Measurements from ENCODE around the gene OR2L8. TPM values are rescaled to one million over a fixed set of nuclear protein-coding genes. Genes with fewer than 3 reads are reported as not detected.

The OR2L8 gene
- total RNA-seq, 1 experiment from 2014 or later = not detected

DNA sequence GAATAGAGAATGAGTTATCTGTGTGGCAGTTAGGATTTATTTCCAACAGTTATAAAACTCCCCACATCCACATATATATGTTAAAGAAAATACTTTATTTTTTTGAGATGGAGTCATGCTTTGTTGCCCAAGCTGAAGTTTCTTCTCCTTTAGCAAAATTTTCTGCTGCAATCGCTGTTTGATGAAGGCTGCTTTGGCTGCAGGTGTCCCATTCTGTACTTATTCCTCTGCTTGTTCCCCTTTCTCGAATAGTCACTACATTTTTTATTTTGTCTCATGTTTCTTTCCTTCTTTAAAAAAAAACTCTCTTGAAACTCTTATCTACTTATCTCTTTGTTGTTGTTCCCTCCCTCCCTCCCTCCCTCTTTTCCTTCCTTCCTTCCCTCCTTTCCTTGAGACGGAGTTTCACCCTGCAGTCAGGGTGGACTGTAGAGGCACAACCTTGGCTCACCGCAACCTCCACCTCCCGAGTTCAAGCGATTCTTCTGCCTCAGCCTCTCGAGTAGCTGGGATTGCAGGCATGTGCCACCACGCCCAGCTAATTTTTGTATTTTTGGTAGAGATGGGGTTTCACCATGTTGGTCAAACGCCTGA lies 42.7 kb upstream of the OR2L8 start:
- intact Hi-C loops (cut with micrococcal nuclease) = no loop called here
- H3K27ac ChIP-seq (ENCODE audit: low read length) = peak overlapping the region; percentile 68
- H4K20me1 ChIP-seq (ENCODE audit: low read length) = no peaks in the 10 kb centered on the region
- no peaks in the 10 kb centered on the region for H3K9me2 ChIP-seq (replicated peaks; ENCODE audit: low read length)
- H3K9me3 ChIP-seq (ENCODE audit: low read length) = no peaks in the 10 kb centered on the region
- H3K27me3 ChIP-seq (ENCODE audit: low read length) = no peaks in the 10 kb centered on the region
- H3K9ac ChIP-seq (ENCODE audit: low read length) = no peak overlapping the region
- no peak for ATAC-seq
- BruUV-seq (replicated peaks) = no TSS peak
- ChIA-PET CTCF (interaction anchor here (0.9 to 1.2 kb wide), 3 partner anchors 9 to 48 kb away, joined by 5 to 14 read pairs (median 5); partner anchors contain the start of gene TRIM58), POLR2A (ENCODE audit: unreplicated experiment) (interaction anchor here (0.6 kb wide), 1 partner anchor 88 kb away, joined by 3 read pairs; no protein-coding TSS in a partner anchor)
- H2AFZ ChIP-seq (ENCODE audit: low read length) = peak overlapping the region; percentile 44
- no peaks in the 10 kb centered on the region for H3K36me3 ChIP-seq (ENCODE audit: low read depth, low read length)
- H3K4me3 ChIP-seq (ENCODE audit: low read length) = peak overlapping the region; percentile 55
- H3K79me2 ChIP-seq (ENCODE audit: low read length) = no peaks in the 10 kb centered on the region
- DNase-seq = no peak
- peaks cover 20% of the 10 kb centered on the region for H3K4me1 ChIP-seq (ENCODE audit: insufficient read depth, low read length)
- no peaks in the 10 kb centered on the region for H3F3A ChIP-seq (ENCODE audit: low read length, unreplicated experiment)
- H3K4me2 ChIP-seq (ENCODE audit: low read length) = peak overlapping the region; percentile 80
- TF ChIP-seq EZH2phosphoT487 (IDR thresholded peaks at IDR 0.05; ENCODE audit: borderline replicate concordance, low read length) (no peak), EZH2 (IDR thresholded peaks at IDR 0.05; ENCODE audit: low read length, unreplicated experiment) (no peak)
- TF ChIP-seq, protein P1, sequence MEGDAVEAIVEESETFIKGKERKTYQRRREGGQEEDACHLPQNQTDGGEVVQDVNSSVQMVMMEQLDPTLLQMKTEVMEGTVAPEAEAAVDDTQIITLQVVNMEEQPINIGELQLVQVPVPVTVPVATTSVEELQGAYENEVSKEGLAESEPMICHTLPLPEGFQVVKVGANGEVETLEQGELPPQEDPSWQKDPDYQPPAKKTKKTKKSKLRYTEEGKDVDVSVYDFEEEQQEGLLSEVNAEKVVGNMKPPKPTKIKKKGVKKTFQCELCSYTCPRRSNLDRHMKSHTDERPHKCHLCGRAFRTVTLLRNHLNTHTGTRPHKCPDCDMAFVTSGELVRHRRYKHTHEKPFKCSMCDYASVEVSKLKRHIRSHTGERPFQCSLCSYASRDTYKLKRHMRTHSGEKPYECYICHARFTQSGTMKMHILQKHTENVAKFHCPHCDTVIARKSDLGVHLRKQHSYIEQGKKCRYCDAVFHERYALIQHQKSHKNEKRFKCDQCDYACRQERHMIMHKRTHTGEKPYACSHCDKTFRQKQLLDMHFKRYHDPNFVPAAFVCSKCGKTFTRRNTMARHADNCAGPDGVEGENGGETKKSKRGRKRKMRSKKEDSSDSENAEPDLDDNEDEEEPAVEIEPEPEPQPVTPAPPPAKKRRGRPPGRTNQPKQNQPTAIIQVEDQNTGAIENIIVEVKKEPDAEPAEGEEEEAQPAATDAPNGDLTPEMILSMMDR (conservative IDR thresholded peaks at IDR 0.05; ENCODE audit: low read depth, low read length) = no peak

DNA sequence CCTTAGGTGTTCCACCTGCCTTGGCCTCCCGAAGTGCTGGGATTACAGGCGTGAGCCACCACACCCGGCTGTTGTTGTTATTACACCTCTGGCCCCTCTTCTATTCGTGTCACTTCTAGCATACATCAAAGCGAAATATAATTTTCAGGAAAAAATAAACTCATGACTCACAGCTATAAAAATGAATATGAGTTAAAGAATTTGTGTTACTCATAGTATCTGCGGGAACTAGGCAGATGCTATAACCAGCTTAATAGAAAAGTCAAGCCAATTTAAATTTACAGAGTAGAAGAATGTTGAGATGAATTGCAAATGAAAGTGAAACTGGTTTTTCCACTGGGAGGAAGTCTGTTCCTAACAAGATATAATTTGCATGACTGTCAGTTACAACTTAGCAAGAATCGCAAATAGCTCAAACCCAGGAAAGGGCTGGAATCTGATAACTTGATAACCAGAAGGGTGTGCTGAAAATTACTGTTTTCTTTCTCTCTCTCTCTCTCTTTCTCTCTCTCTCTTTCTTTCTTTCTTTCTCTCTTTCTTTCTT lies 42.1 kb upstream of the OR2L8 start:
- Histone ChIP-seq H3K36me3 (ENCODE audit: low read depth, low read length) (no peaks in the 10 kb centered on the region), H3F3A (ENCODE audit: low read length, unreplicated experiment) (no peaks in the 10 kb centered on the region), H3K4me1 (ENCODE audit: insufficient read depth, low read length) (peaks cover 20% of the 10 kb centered on the region), H4K20me1 (ENCODE audit: low read length) (no peaks in the 10 kb centered on the region), H3K9me3 (ENCODE audit: low read length) (no peaks in the 10 kb centered on the region), H3K27me3 (ENCODE audit: low read length) (no peaks in the 10 kb centered on the region), H3K9me2 (replicated peaks; ENCODE audit: low read length) (no peaks in the 10 kb centered on the region), H3K79me2 (ENCODE audit: low read length) (no peaks in the 10 kb centered on the region), H3K4me2 (ENCODE audit: low read length) (peak overlapping the region; percentile 80), H3K9ac (ENCODE audit: low read length) (peak overlapping the region; percentile 28; the same call in 1 of the 2 replicates), H3K27ac (ENCODE audit: low read length) (peak overlapping the region; percentile 68), H2AFZ (ENCODE audit: low read length) (peak overlapping the region; percentile 44), H3K4me3 (ENCODE audit: low read length) (peak overlapping the region; percentile 55)
- intact Hi-C loops (cut with micrococcal nuclease) = no loop called here
- ChIA-PET POLR2A (ENCODE audit: unreplicated experiment) (interaction anchor here (0.6 kb wide), 2 partner anchors 20 to 88 kb away, joined by 3 to 6 read pairs; no protein-coding TSS in a partner anchor), CTCF (interaction anchor here (0.7 to 1.2 kb wide), 4 partner anchors 8 to 225 kb away, joined by 3 to 14 read pairs (median 5); partner anchors contain the start of gene TRIM58)
- DNase-seq (peak; percentile 100), ATAC-seq (peak; percentile 98)
- TF ChIP-seq, protein P1 (conservative IDR thresholded peaks at IDR 0.05; ENCODE audit: low read depth, low read length) = no peak
- TF ChIP-seq EZH2 (IDR thresholded peaks at IDR 0.05; ENCODE audit: low read length, unreplicated experiment) (no peak), EZH2phosphoT487 (IDR thresholded peaks at IDR 0.05; ENCODE audit: borderline replicate concordance, low read length) (peak; percentile 60)
- BruUV-seq (replicated peaks) = no TSS peak

DNA sequence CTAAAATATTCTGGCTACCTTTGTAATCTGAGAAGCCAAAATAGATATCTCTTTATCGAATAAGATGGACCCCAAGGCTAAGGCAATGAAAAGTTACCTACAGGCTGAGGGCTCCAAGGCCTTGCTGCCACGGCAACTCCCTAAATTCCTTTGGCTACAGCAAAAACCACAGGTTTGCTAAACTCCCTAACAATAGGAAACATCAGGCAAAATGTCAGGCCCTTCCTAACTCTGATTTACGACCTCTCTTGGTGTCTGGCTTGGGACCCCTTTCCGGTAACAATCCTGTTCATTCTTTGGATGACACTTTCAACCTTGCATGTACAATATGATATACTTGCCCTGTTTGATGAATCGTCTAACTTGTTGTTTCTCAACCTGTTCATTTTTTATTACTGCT lies 39.9 kb upstream of the OR2L8 start:
- no TSS peak for BruUV-seq (replicated peaks)
- DNase-seq (peak; percentile 47), ATAC-seq (no peak)
- intact Hi-C loops (cut with micrococcal nuclease) = no loop called here
- Histone ChIP-seq H3K9ac (ENCODE audit: low read length) (no peak overlapping the region), H2AFZ (ENCODE audit: low read length) (no peak overlapping the region), H3K36me3 (ENCODE audit: low read depth, low read length) (no peaks in the 10 kb centered on the region), H3K4me3 (ENCODE audit: low read length) (no peak overlapping the region), H3K27me3 (ENCODE audit: low read length) (no peaks in the 10 kb centered on the region), H3K79me2 (ENCODE audit: low read length) (no peaks in the 10 kb centered on the region), H3F3A (ENCODE audit: low read length, unreplicated experiment) (no peaks in the 10 kb centered on the region), H3K4me2 (ENCODE audit: low read length) (no peak overlapping the region), H4K20me1 (ENCODE audit: low read length) (no peaks in the 10 kb centered on the region), H3K4me1 (ENCODE audit: insufficient read depth, low read length) (peaks cover 20% of the 10 kb centered on the region), H3K27ac (ENCODE audit: low read length) (no peak overlapping the region), H3K9me3 (ENCODE audit: low read length) (no peaks in the 10 kb centered on the region), H3K9me2 (replicated peaks; ENCODE audit: low read length) (no peaks in the 10 kb centered on the region)
- ChIA-PET CTCF (no interaction called here), POLR2A (ENCODE audit: unreplicated experiment) (no interaction called here)
- TF ChIP-seq EZH2phosphoT487 (IDR thresholded peaks at IDR 0.05; ENCODE audit: borderline replicate concordance, low read length) = no peak
- TF ChIP-seq EZH2 (IDR thresholded peaks at IDR 0.05; ENCODE audit: low read length, unreplicated experiment) = no peak
- TF ChIP-seq, protein P1 (conservative IDR thresholded peaks at IDR 0.05; ENCODE audit: low read depth, low read length) = no peak

Data from PC-3 (cell line).